Measurements from ENCODE around the gene HACD4. TPM values are rescaled to one million over a fixed set of nuclear protein-coding genes. Genes with fewer than 3 reads are reported as not detected.

The HACD4 gene
- total RNA-seq, 1 donor from 2014 or later: 2.2 TPM

- intact Hi-C loops (cut with micrococcal nuclease): no loop called here
- Mint-ChIP-seq H3K4me1 (ENCODE audit: low read depth) (peaks cover 32% of the 10 kb centered on the region), H3K4me3 (ENCODE audit: low read depth) (no peak overlapping the region), H3K27me3 (ENCODE audit: low read depth) (no peaks in the 10 kb centered on the region), H3K27ac (no peak overlapping the region), H3K9me3 (peaks cover 20% of the 10 kb centered on the region), H3K36me3 (ENCODE audit: low read depth) (peaks cover 59% of the 10 kb centered on the region)
- no peak for DNase-seq (ENCODE audit: low spot score)
Observed at GRCh38 chr9:21001581-21001980, 29.9 kb downstream of the HACD4 start.

DNA sequence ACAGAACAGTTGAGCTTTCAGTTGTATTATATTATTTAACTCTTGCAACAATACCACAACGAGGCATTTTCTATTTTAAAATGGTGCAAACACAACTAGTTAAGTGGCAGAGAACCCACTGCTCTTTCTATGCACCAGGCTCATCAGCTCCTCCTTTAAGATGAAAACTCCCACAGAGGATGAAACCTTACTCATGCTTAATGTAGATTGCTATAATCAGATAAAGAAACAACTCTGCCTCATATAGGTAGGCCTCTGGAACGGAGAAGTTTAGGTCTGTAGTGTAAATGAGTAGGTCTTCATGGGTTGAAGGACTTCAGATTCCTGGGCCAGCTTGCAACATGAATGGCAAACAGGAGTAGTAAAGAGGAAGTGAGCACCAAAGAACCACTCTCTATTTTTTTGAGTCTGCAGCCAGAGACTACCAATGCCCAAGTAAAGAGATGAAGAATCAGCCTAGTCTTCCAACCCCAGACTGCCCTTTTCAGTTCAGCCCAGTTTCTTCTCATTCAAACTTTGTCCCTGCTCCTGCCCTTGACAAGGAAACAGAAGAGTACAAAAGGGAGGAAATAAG lies 33.9 kb downstream of the HACD4 start:
- Mint-ChIP-seq H3K27me3 (ENCODE audit: low read depth) (no peaks in the 10 kb centered on the region), H3K9me3 (peaks cover 20% of the 10 kb centered on the region), H3K27ac (no peak overlapping the region), H3K4me3 (ENCODE audit: low read depth) (no peak overlapping the region), H3K4me1 (ENCODE audit: low read depth) (peaks cover 39% of the 10 kb centered on the region), H3K36me3 (ENCODE audit: low read depth) (peaks cover 63% of the 10 kb centered on the region)
- no peak for DNase-seq (ENCODE audit: low spot score)
- intact Hi-C loops (cut with micrococcal nuclease): loop anchor here (2.0 to 5.0 kb wide), 2 partner anchors 33 to 65 kb away; partner anchors contain the start of gene HACD4

DNA sequence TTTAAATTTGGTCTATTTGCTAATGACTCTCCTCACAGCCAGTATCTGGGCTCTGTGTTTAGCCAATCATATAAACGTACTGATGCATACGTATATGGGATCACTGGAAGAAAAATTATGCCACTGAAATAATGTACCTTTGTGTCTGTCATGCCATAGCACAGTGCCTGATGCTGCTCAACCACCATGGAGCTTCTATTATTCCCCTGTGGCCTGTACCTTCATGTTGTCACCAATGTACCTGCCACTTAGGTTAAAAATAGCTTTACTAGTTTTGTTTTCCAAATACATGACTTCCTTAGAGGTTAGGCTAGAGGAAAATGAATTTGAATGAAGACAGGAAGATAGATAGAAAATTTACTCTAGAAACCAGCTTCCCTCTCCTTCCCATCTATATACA lies 34.6 kb downstream of the HACD4 start:
- Mint-ChIP-seq H3K27me3 (ENCODE audit: low read depth) (no peaks in the 10 kb centered on the region), H3K36me3 (ENCODE audit: low read depth) (peaks cover 59% of the 10 kb centered on the region), H3K27ac (no peak overlapping the region), H3K4me1 (ENCODE audit: low read depth) (peaks cover 32% of the 10 kb centered on the region), H3K4me3 (ENCODE audit: low read depth) (no peak overlapping the region), H3K9me3 (peaks cover 12% of the 10 kb centered on the region)
- intact Hi-C loops (cut with micrococcal nuclease): loop anchor here (2.0 to 5.0 kb wide), 2 partner anchors 34 to 65 kb away; partner anchors contain the start of gene HACD4
- no peak for DNase-seq (ENCODE audit: low spot score)

GRCh38 chr9:20995616-20996015 lies 35.8 kb downstream of the HACD4 start:
- Mint-ChIP-seq H3K36me3 (ENCODE audit: low read depth) (peaks cover 56% of the 10 kb centered on the region), H3K27ac (no peak overlapping the region), H3K27me3 (ENCODE audit: low read depth) (no peaks in the 10 kb centered on the region), H3K4me3 (ENCODE audit: low read depth) (no peak overlapping the region), H3K9me3 (peaks cover 4% of the 10 kb centered on the region), H3K4me1 (ENCODE audit: low read depth) (peaks cover 24% of the 10 kb centered on the region)
- DNase-seq (ENCODE audit: low spot score): no peak
- intact Hi-C loops (cut with micrococcal nuclease): loop anchor here (2.0 to 5.0 kb wide), 2 partner anchors 35 to 67 kb away; partner anchors contain the start of gene HACD4

GRCh38 chr9:20994486-20994885 lies 37.0 kb downstream of the HACD4 start:
- Mint-ChIP-seq H3K4me1 (ENCODE audit: low read depth) (peaks cover 22% of the 10 kb centered on the region), H3K27ac (no peak overlapping the region), H3K27me3 (ENCODE audit: low read depth) (no peaks in the 10 kb centered on the region), H3K36me3 (ENCODE audit: low read depth) (peaks cover 58% of the 10 kb centered on the region), H3K4me3 (ENCODE audit: low read depth) (no peak overlapping the region), H3K9me3 (no peaks in the 10 kb centered on the region)
- DNase-seq (ENCODE audit: low spot score): no peak
- intact Hi-C loops (cut with micrococcal nuclease): no loop called here

GRCh38 chr9:20990867-20991266 lies 40.6 kb downstream of the HACD4 start:
- intact Hi-C loops (cut with micrococcal nuclease): no loop called here
- DNase-seq (ENCODE audit: low spot score): no peak
- H3K27me3 Mint-ChIP-seq (ENCODE audit: low read depth): no peaks in the 10 kb centered on the region
- H3K4me3 Mint-ChIP-seq (ENCODE audit: low read depth): no peak overlapping the region
- no peak overlapping the region for H3K27ac Mint-ChIP-seq
- H3K9me3 Mint-ChIP-seq: no peaks in the 10 kb centered on the region
- H3K36me3 Mint-ChIP-seq (ENCODE audit: low read depth): peaks cover 55% of the 10 kb centered on the region
- peaks cover 4% of the 10 kb centered on the region for H3K4me1 Mint-ChIP-seq (ENCODE audit: low read depth)

DNA sequence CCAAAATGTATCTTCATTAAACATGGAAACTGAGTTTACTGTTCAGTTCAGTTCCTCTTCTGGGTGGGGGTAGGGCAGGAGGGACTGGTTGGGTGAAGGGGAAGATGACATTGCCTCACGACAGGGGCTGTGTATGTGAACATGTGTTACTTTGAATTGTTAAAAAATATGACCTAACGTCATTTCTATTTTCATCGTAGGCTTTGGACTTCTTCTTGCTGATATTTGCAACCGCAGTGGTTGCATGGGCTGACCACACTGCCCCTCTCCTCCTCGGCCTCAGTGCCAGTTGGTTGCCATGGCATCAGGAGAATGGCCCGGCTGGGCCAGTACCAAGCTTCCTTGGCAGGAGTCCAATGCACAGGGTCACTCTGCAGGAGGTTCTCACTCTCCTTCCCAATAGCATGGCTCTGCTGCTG lies 41.5 kb downstream of the HACD4 start:
- Mint-ChIP-seq H3K27me3 (ENCODE audit: low read depth) (no peaks in the 10 kb centered on the region), H3K36me3 (ENCODE audit: low read depth) (peaks cover 46% of the 10 kb centered on the region), H3K4me3 (ENCODE audit: low read depth) (no peak overlapping the region), H3K4me1 (ENCODE audit: low read depth) (peaks cover 4% of the 10 kb centered on the region), H3K27ac (no peak overlapping the region), H3K9me3 (no peaks in the 10 kb centered on the region)
- intact Hi-C loops (cut with micrococcal nuclease): no loop called here
- no peak for DNase-seq (ENCODE audit: low spot score)

DNA sequence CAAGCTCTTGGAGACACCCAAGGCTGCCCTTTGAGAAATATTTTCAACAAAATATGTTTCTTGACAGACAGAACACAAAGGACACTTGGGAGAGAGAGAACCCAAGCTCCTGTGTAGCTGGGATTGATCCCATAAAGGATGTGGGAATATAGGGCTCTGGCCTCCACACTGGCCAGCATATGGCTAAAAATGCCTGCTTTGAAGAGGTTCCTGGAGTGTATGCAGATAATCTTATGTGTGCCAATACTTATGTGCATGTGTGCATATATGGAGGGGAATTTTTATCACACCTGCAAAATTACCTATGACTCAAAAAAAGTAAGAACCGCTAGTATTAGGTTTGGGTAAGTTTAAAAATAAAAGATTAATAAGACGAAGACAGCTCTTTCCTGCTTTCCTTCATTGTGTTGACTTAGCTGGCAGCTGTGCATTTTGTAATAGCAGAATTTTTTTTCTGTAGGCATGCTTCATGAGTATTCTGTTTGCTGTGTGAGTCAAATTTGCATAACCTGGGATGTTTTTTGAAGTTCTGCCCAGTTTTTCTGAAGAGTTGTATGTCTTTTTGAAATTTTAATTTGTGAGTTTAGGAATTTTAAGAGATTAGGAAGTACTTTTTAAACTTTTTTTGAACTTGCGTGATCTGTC lies 42.6 kb downstream of the HACD4 start:
- H3K4me3 Mint-ChIP-seq (ENCODE audit: low read depth): no peak overlapping the region
- H3K4me1 Mint-ChIP-seq (ENCODE audit: low read depth): no peaks in the 10 kb centered on the region
- intact Hi-C loops (cut with micrococcal nuclease): no loop called here
- no peak overlapping the region for H3K27ac Mint-ChIP-seq
- no peak for DNase-seq (ENCODE audit: low spot score)
- peaks cover 41% of the 10 kb centered on the region for H3K36me3 Mint-ChIP-seq (ENCODE audit: low read depth)
- H3K9me3 Mint-ChIP-seq: no peaks in the 10 kb centered on the region
- H3K27me3 Mint-ChIP-seq (ENCODE audit: low read depth): no peaks in the 10 kb centered on the region

GRCh38 chr9:20988061-20988460 lies 43.4 kb downstream of the HACD4 start:
- H3K4me3 Mint-ChIP-seq (ENCODE audit: low read depth): no peak overlapping the region
- no peaks in the 10 kb centered on the region for H3K9me3 Mint-ChIP-seq
- no peak overlapping the region for H3K27ac Mint-ChIP-seq
- peaks cover 37% of the 10 kb centered on the region for H3K36me3 Mint-ChIP-seq (ENCODE audit: low read depth)
- H3K27me3 Mint-ChIP-seq (ENCODE audit: low read depth): no peaks in the 10 kb centered on the region
- H3K4me1 Mint-ChIP-seq (ENCODE audit: low read depth): no peaks in the 10 kb centered on the region
- intact Hi-C loops (cut with micrococcal nuclease): no loop called here
- DNase-seq (ENCODE audit: low spot score): no peak

GRCh38 chr9:20987521-20987920 lies 43.9 kb downstream of the HACD4 start:
- intact Hi-C loops (cut with micrococcal nuclease): no loop called here
- H3K4me3 Mint-ChIP-seq (ENCODE audit: low read depth): no peak overlapping the region
- no peak for DNase-seq (ENCODE audit: low spot score)
- no peak overlapping the region for H3K27ac Mint-ChIP-seq
- no peaks in the 10 kb centered on the region for H3K9me3 Mint-ChIP-seq
- no peaks in the 10 kb centered on the region for H3K27me3 Mint-ChIP-seq (ENCODE audit: low read depth)
- H3K36me3 Mint-ChIP-seq (ENCODE audit: low read depth): peaks cover 37% of the 10 kb centered on the region
- H3K4me1 Mint-ChIP-seq (ENCODE audit: low read depth): no peaks in the 10 kb centered on the region

- H3K27ac Mint-ChIP-seq: no peak overlapping the region
- H3K27me3 Mint-ChIP-seq (ENCODE audit: low read depth): no peaks in the 10 kb centered on the region
- peaks cover 37% of the 10 kb centered on the region for H3K36me3 Mint-ChIP-seq (ENCODE audit: low read depth)
- H3K9me3 Mint-ChIP-seq: no peaks in the 10 kb centered on the region
- H3K4me1 Mint-ChIP-seq (ENCODE audit: low read depth): no peaks in the 10 kb centered on the region
- DNase-seq (ENCODE audit: low spot score): no peak
- no peak overlapping the region for H3K4me3 Mint-ChIP-seq (ENCODE audit: low read depth)
- intact Hi-C loops (cut with micrococcal nuclease): no loop called here
Observed at GRCh38 chr9:20985851-20986600, 45.4 kb downstream of the HACD4 start.

- intact Hi-C loops (cut with micrococcal nuclease): no loop called here
- peaks cover 24% of the 10 kb centered on the region for H3K36me3 Mint-ChIP-seq (ENCODE audit: low read depth)
- H3K4me1 Mint-ChIP-seq (ENCODE audit: low read depth): peaks cover 5% of the 10 kb centered on the region
- no peaks in the 10 kb centered on the region for H3K9me3 Mint-ChIP-seq
- DNase-seq (ENCODE audit: low spot score): no peak
- no peaks in the 10 kb centered on the region for H3K27me3 Mint-ChIP-seq (ENCODE audit: low read depth)
- H3K4me3 Mint-ChIP-seq (ENCODE audit: low read depth): no peak overlapping the region
- H3K27ac Mint-ChIP-seq: no peak overlapping the region
Observed at GRCh38 chr9:20984506-20984905, 46.9 kb downstream of the HACD4 start.

DNA sequence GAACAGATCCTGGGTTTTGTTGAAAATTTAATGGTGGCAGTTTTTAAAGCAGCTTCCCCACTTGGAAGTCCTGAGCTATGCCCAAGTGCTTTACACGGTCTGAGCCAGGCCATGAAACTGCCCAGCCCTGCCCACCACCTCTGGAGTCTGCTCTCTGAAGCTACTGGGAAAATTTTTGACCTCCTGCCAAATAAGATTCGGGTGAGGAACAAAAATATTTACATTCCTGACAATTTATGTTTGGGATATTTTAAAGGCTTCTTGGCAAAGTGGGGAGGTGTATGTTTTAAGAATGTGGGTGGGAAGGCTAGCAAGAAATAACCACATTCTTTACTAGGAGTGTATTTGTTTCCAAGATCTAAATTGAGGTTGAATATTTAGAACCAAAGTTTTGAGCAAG lies 50.0 kb downstream of the HACD4 start:
- Mint-ChIP-seq H3K27ac (no peak overlapping the region), H3K4me1 (ENCODE audit: low read depth) (peaks cover 5% of the 10 kb centered on the region), H3K27me3 (ENCODE audit: low read depth) (no peaks in the 10 kb centered on the region), H3K36me3 (ENCODE audit: low read depth) (peaks cover 22% of the 10 kb centered on the region), H3K4me3 (ENCODE audit: low read depth) (no peak overlapping the region), H3K9me3 (no peaks in the 10 kb centered on the region)
- no peak for DNase-seq (ENCODE audit: low spot score)
- intact Hi-C loops (cut with micrococcal nuclease): no loop called here

Data from activated T-helper 2 cell treated with anti-CD3 and anti-CD28 coated beads, Interferon-gamma antibody, Interleukin-2, Interleukin-4, amounts not matched to agents 10 μg/mL and 5 μg/mL and 100 μg/mL, durations not matched to agents 14 hours and 24 hours and 36 hours (primary cell).